Measurements from ENCODE around the gene EFCAB6.

Gene EFCAB6

DNA sequence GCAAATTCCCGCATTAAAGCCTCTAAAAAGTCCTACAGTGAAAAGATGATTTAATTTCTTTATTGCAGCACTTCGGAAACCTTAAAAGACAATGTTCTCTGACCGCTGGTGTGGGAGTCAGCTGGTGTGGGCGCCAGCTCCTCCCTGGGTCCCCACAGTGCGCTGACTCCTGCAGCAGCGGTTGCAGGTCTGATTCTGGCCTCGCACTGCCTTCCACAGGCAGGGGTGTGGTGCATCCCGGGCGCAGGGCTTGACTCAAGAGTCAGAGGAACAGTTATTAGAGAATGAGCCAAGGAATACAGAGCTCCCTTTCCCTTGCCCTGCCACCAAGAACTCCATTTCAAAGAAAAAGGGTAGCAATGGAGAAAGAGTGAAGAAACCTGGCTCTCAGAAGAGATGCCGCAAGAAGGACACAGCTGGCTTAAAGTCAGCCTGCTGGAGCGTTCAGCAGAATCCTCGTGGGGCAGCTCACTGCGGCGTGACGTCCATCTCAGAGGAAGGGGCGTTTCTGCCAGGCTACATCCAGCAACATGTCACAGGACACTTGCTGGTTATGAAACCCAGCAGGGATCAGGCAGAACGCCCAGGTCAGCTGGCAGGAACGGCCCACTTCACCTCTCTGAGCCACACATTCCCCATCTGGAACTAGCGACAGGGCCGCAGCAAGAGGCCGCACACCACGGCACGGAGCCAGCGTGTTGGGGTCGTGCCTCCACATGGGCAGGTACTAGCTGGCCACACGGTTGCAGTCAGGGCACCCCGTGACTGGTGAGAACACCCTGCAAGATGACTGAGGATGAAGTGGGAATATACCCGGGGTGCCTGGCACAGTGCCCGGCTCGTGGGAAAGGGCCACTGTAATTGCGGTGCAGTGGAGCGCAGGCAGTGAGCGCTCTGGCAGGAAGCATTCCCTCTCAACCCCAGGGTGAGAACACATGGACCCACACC lies 18.1 kb upstream of the EFCAB6 start:
- TF ChIP-seq CSDC2 (CRISPR knock-in tag; IDR thresholded peaks at IDR 0.05), result no peak
- TF ChIP-seq PPARA (CRISPR knock-in tag; IDR thresholded peaks at IDR 0.05; ENCODE audit: borderline replicate concordance), result no peak
- no peak for TF ChIP-seq ZNF70 (CRISPR knock-in tag; IDR thresholded peaks at IDR 0.05)
- no peak for TF ChIP-seq OSR1 (CRISPR knock-in tag; IDR thresholded peaks at IDR 0.05)
- TF ChIP-seq BACH2 (CRISPR knock-in tag; IDR thresholded peaks at IDR 0.05; ENCODE audit: borderline replicate concordance), result no peak
- no peak for TF ChIP-seq ARNTL (CRISPR knock-in tag; IDR thresholded peaks at IDR 0.05; ENCODE audit: borderline replicate concordance, low read depth)
- no peak for TF ChIP-seq ZFP3 (CRISPR knock-in tag; IDR thresholded peaks at IDR 0.05)
- TF ChIP-seq TCF4 (CRISPR knock-in tag; IDR thresholded peaks at IDR 0.05; ENCODE audit: borderline replicate concordance), result no peak
- no peak for TF ChIP-seq ESRRG (CRISPR knock-in tag; IDR thresholded peaks at IDR 0.05)
- peak; percentile 37 for ATAC-seq

DNA sequence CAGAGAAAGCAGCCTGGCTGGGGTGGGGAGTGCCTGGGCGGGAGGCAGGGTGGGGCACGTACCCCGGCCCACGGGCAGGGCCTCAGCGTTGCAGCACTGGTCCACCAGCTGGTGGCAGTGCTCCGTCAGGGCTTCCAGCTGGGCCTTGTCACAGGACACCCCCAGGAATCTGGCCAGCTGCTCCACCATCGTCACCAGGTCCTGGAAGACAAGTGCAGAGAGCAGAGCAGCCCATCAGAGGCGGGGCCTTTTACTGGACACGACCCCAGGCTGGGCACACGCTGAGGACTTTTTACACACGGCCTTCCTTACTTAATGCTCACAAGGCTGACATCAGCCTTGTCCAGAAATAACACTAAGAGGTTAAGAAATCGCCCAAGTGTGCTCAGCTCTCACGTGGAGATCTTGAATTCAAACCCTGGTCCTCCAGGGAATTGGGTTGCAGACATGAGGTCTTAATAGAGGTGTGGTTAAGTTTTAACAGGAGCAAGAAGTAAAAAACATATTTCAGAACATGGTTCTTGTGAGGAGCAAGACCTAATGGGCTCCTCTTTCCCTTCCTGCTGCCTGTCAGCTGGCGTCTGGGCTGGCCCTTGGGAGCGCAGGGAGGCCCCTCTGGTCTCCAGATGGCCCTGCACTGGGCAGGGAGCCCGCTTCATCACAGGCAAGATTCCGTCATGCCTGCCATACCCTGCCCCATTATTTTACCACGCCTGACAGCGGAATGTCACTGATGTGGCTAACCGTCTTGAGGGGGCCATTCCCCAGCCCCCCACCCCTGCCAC lies 17.1 kb upstream of the EFCAB6 start:
- peak; percentile 82 for ATAC-seq
- TF ChIP-seq RARB (CRISPR knock-in tag; IDR thresholded peaks at IDR 0.05) (no peak), TCF4 (CRISPR knock-in tag; IDR thresholded peaks at IDR 0.05; ENCODE audit: borderline replicate concordance) (peak; percentile 77), ISL1 (CRISPR knock-in tag; IDR thresholded peaks at IDR 0.05) (0 out of 2 replicates have a peak, but pooled peaks have one; percentile 19)
- TF ChIP-seq, protein P1, sequence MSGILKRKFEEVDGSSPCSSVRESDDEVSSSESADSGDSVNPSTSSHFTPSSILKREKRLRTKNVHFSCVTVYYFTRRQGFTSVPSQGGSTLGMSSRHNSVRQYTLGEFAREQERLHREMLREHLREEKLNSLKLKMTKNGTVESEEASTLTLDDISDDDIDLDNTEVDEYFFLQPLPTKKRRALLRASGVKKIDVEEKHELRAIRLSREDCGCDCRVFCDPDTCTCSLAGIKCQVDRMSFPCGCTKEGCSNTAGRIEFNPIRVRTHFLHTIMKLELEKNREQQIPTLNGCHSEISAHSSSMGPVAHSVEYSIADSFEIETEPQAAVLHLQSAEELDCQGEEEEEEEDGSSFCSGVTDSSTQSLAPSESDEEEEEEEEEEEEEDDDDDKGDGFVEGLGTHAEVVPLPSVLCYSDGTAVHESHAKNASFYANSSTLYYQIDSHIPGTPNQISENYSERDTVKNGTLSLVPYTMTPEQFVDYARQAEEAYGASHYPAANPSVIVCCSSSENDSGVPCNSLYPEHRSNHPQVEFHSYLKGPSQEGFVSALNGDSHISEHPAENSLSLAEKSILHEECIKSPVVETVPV (CRISPR knock-in tag; IDR thresholded peaks at IDR 0.05), result no peak
- TF ChIP-seq, protein P2, sequence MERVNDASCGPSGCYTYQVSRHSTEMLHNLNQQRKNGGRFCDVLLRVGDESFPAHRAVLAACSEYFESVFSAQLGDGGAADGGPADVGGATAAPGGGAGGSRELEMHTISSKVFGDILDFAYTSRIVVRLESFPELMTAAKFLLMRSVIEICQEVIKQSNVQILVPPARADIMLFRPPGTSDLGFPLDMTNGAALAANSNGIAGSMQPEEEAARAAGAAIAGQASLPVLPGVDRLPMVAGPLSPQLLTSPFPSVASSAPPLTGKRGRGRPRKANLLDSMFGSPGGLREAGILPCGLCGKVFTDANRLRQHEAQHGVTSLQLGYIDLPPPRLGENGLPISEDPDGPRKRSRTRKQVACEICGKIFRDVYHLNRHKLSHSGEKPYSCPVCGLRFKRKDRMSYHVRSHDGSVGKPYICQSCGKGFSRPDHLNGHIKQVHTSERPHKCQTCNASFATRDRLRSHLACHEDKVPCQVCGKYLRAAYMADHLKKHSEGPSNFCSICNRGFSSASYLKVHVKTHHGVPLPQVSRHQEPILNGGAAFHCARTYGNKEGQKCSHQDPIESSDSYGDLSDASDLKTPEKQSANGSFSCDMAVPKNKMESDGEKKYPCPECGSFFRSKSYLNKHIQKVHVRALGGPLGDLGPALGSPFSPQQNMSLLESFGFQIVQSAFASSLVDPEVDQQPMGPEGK (CRISPR knock-in tag; IDR thresholded peaks at IDR 0.05; ENCODE audit: borderline replicate concordance), result peak; percentile 99

DNA sequence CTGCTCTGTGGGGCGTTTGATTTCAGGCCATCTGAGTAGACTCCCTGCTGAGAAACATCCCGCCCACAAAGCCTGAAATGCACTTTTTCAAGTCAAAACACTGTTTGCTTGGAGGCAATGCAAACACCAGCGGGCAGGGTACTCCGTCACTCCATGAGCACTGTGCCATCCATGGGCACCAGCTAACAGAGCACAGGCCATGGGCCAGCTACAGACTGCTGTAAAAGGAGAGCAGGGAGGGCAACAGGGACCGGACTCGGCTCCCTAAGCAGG lies 16.6 kb upstream of the EFCAB6 start:
- no peak for ATAC-seq
- TF ChIP-seq TOX (CRISPR knock-in tag; IDR thresholded peaks at IDR 0.05; ENCODE audit: borderline replicate concordance) (no peak), ZC3H10 (CRISPR knock-in tag; IDR thresholded peaks at IDR 0.05) (no peak), ARNTL (CRISPR knock-in tag; IDR thresholded peaks at IDR 0.05; ENCODE audit: borderline replicate concordance, low read depth) (no peak), RARB (CRISPR knock-in tag; IDR thresholded peaks at IDR 0.05) (no peak), ISL1 (CRISPR knock-in tag; IDR thresholded peaks at IDR 0.05) (no peak)
- TF ChIP-seq, protein P2 (CRISPR knock-in tag; IDR thresholded peaks at IDR 0.05; ENCODE audit: borderline replicate concordance), result no peak

DNA sequence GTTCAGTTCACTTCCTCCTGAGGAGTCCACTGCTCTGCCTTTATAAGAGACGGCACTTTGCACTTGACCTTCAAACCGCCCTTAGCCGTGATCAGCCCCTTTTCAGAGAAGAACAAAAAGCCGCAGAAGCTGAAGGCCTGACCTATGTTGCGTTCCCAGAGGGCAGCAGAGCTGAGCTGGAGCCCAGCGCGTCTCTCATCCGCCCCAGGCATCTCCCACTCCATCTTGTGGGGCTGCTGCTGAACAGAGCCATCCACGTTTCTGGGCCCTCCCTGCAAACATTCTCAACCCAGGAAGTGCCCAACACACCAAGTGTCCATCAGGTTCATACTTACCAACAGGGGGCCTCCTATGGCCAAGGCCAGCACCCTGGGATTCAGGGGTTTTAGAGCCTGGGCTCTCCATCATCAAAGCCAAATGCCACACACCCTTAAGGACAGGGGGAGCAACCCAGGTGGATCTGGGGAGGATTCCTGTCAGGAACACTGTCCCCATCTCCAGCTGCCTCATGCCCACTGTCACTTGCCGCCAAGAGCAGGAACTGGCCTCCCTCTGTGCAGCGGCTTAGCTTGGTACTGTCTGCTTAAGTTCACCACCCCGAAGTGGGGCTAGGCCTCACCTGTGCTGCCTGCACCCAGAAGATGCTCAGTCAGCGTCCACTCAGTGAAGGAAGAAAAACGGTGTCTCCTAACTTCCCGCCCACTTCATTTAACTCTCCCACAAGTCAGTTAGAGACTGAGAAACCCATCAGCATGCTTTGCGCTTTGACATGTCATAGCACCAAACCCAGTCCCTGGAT lies 16.0 kb upstream of the EFCAB6 start:
- ATAC-seq, result no peak
- TF ChIP-seq BACH2 (CRISPR knock-in tag; IDR thresholded peaks at IDR 0.05; ENCODE audit: borderline replicate concordance) (no peak), SNAI2 (CRISPR knock-in tag; IDR thresholded peaks at IDR 0.05) (no peak), CSDC2 (CRISPR knock-in tag; IDR thresholded peaks at IDR 0.05) (no peak), ZFP3 (CRISPR knock-in tag; IDR thresholded peaks at IDR 0.05) (no peak), RARB (CRISPR knock-in tag; IDR thresholded peaks at IDR 0.05) (no peak), ISL1 (CRISPR knock-in tag; IDR thresholded peaks at IDR 0.05) (no peak), ZC3H10 (CRISPR knock-in tag; IDR thresholded peaks at IDR 0.05) (no peak), TCF4 (CRISPR knock-in tag; IDR thresholded peaks at IDR 0.05; ENCODE audit: borderline replicate concordance) (no peak)
- TF ChIP-seq, protein P3, sequence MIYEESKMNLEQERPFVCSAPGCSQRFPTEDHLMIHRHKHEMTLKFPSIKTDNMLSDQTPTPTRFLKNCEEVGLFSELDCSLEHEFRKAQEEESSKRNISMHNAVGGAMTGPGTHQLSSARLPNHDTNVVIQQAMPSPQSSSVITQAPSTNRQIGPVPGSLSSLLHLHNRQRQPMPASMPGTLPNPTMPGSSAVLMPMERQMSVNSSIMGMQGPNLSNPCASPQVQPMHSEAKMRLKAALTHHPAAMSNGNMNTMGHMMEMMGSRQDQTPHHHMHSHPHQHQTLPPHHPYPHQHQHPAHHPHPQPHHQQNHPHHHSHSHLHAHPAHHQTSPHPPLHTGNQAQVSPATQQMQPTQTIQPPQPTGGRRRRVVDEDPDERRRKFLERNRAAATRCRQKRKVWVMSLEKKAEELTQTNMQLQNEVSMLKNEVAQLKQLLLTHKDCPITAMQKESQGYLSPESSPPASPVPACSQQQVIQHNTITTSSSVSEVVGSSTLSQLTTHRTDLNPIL (CRISPR knock-in tag; IDR thresholded peaks at IDR 0.05; ENCODE audit: low read depth), result no peak
- TF ChIP-seq, protein P4, sequence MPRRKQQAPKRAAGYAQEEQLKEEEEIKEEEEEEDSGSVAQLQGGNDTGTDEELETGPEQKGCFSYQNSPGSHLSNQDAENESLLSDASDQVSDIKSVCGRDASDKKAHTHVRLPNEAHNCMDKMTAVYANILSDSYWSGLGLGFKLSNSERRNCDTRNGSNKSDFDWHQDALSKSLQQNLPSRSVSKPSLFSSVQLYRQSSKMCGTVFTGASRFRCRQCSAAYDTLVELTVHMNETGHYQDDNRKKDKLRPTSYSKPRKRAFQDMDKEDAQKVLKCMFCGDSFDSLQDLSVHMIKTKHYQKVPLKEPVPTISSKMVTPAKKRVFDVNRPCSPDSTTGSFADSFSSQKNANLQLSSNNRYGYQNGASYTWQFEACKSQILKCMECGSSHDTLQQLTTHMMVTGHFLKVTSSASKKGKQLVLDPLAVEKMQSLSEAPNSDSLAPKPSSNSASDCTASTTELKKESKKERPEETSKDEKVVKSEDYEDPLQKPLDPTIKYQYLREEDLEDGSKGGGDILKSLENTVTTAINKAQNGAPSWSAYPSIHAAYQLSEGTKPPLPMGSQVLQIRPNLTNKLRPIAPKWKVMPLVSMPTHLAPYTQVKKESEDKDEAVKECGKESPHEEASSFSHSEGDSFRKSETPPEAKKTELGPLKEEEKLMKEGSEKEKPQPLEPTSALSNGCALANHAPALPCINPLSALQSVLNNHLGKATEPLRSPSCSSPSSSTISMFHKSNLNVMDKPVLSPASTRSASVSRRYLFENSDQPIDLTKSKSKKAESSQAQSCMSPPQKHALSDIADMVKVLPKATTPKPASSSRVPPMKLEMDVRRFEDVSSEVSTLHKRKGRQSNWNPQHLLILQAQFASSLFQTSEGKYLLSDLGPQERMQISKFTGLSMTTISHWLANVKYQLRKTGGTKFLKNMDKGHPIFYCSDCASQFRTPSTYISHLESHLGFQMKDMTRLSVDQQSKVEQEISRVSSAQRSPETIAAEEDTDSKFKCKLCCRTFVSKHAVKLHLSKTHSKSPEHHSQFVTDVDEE (CRISPR knock-in tag; IDR thresholded peaks at IDR 0.05), result no peak

All from SK-N-SH treated with all-trans-retinoic acid at 6 μM for 48 hours (cell line).